Endodermal cell (in vitro differentiated cells): ENCODE measurements around the gene TRMO. TPM values are rescaled to one million over a fixed set of nuclear protein-coding genes. Genes with fewer than 3 reads are reported as not detected.

Experiments used
- DNase-seq: peaks from one replicate; pipeline ENCODE4 v3.0.0-alpha.2; 2017
- H3K27ac ChIP-seq: 2 replicates; pipeline ENCODE4 v1.5.1; 2013; ENCODE audit warnings: mild to moderate bottlenecking, low read depth, low read length, moderate library complexity
- H3K27me3 ChIP-seq: 2 replicates; pipeline ENCODE4 v1.6.1; 2013; ENCODE audit warnings: mild to moderate bottlenecking, low read length, moderate library complexity; ENCODE audit not compliant: insufficient read depth, control insufficient read depth, poor library complexity, severe bottlenecking
- H3K36me3 ChIP-seq: 2 replicates; pipeline ENCODE4 v1.7.0; 2013; ENCODE audit warnings: mild to moderate bottlenecking, low read length, moderate library complexity; ENCODE audit not compliant: control insufficient read depth, insufficient read depth
- H3K4me1 ChIP-seq: one replicate; pipeline ENCODE4 v1.7.0; 2013; ENCODE audit warnings: low read length; ENCODE audit not compliant: control insufficient read depth, insufficient read depth
- H3K4me3 ChIP-seq: 2 replicates; pipeline ENCODE4 v1.5.1; 2013; ENCODE audit warnings: mild to moderate bottlenecking, low read length, moderate library complexity
- H3K9ac ChIP-seq: 2 replicates; pipeline ENCODE4 v1.6.1; 2013; ENCODE audit warnings: mild to moderate bottlenecking, low read length, moderate library complexity; ENCODE audit not compliant: poor library complexity, severe bottlenecking; ENCODE audit errors: extremely low read depth
- H3K9me3 ChIP-seq: 2 replicates; pipeline ENCODE4 v1.6.1; 2013; ENCODE audit warnings: mild to moderate bottlenecking, low read length, moderate library complexity; ENCODE audit not compliant: control insufficient read depth
- H3K27ac Mint-ChIP-seq: 2 replicates; pipeline ENCODE4 v1.8.0; 2020; ENCODE audit warnings: mixed read lengths
- H3K27me3 Mint-ChIP-seq: 2 replicates; pipeline ENCODE4 v1.8.0; 2021; ENCODE audit warnings: mild to moderate bottlenecking, mixed read lengths; ENCODE audit not compliant: insufficient read depth
- H3K36me3 Mint-ChIP-seq: 2 replicates; pipeline ENCODE4 v1.8.0; 2020; ENCODE audit warnings: low read depth, mixed read lengths
- H3K4me1 Mint-ChIP-seq: 2 replicates; pipeline ENCODE4 v1.8.0; 2020; ENCODE audit warnings: mixed read lengths
- H3K4me3 Mint-ChIP-seq: 2 replicates; pipeline ENCODE4 v1.8.0; 2020; ENCODE audit warnings: mild to moderate bottlenecking, moderate library complexity, mixed read lengths
- H3K9me3 Mint-ChIP-seq: 2 replicates; pipeline ENCODE4 v1.8.0; 2020; ENCODE audit warnings: mild to moderate bottlenecking, mixed read lengths
- WGBS, 2 experiments: methylation state at CpG; one replicate each; pipeline versions ENCODE4 v1.1.5 to v1.1.7; 2013; ENCODE audit warnings: missing lambda C conversion rate in 2 of 2, mixed read lengths in 1 of 2; ENCODE audit not compliant: insufficient coverage in 1 of 2, insufficient read length in 1 of 2; 5-methylcytosine and 5-hydroxymethylcytosine counted together
- total RNA-seq, 2 donors: library from RNA; stranded (reverse); fragmentation: NEBNext Ultra II Directional in 1 of 2; extraction: Animal tissue kit (Norgen Biotek cat#: 25700) in 1 of 2; gene quantifications; 2 replicates in 1 of 2; 3 replicates in 1 of 2; pipeline ENCODE4 v1.2.1, GENCODE V29; 2021
- TF ChIP-seq, protein P1 (sequence below): fragments of 200-600 bp; sonication (generic); conservative IDR thresholded peaks from 2 replicates; pipeline ENCODE4 v1.5.0; 2021; ENCODE audit warnings: antibody characterized with exemption, mild to moderate bottlenecking

TRMO gene
- total RNA-seq, 2 donors from 2014 or later, result 4.9 to 7.2 TPM

GRCh38 chr9:97889941-97890887 lies 32.1 kb downstream of the TRMO start:
- no peaks in the 10 kb centered on the region for H3K36me3 ChIP-seq
- H3K9me3 ChIP-seq, result peaks cover 4% of the 10 kb centered on the region
- H3K4me3 ChIP-seq, result no peak overlapping the region
- no peak overlapping the region for H3K4me3 Mint-ChIP-seq
- H3K4me1 ChIP-seq, result no peaks in the 10 kb centered on the region
- H3K36me3 Mint-ChIP-seq, result no peaks in the 10 kb centered on the region
- H3K4me1 Mint-ChIP-seq, result peaks cover 2% of the 10 kb centered on the region
- no peak overlapping the region for H3K9ac ChIP-seq
- H3K9me3 Mint-ChIP-seq, result peaks cover 6% of the 10 kb centered on the region
- peaks cover 24% of the 10 kb centered on the region for H3K27me3 ChIP-seq
- TF ChIP-seq, protein P1, sequence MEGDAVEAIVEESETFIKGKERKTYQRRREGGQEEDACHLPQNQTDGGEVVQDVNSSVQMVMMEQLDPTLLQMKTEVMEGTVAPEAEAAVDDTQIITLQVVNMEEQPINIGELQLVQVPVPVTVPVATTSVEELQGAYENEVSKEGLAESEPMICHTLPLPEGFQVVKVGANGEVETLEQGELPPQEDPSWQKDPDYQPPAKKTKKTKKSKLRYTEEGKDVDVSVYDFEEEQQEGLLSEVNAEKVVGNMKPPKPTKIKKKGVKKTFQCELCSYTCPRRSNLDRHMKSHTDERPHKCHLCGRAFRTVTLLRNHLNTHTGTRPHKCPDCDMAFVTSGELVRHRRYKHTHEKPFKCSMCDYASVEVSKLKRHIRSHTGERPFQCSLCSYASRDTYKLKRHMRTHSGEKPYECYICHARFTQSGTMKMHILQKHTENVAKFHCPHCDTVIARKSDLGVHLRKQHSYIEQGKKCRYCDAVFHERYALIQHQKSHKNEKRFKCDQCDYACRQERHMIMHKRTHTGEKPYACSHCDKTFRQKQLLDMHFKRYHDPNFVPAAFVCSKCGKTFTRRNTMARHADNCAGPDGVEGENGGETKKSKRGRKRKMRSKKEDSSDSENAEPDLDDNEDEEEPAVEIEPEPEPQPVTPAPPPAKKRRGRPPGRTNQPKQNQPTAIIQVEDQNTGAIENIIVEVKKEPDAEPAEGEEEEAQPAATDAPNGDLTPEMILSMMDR, result peak; percentile 92
- WGBS, 2 experiments, result 56 to 77% methylated on average over 4 to 9 of the region's 9 CpGs
- peak; percentile 91 for DNase-seq
- no peak overlapping the region for H3K27ac Mint-ChIP-seq
- no peak overlapping the region for H3K27ac ChIP-seq
- peaks cover 66% of the 10 kb centered on the region for H3K27me3 Mint-ChIP-seq

- Histone ChIP-seq H3K4me3 (no peak overlapping the region), H3K36me3 (no peaks in the 10 kb centered on the region), H3K9me3 (no peaks in the 10 kb centered on the region), H3K4me1 (no peaks in the 10 kb centered on the region), H3K9ac (no peak overlapping the region), H3K27ac (no peak overlapping the region), H3K27me3 (peaks cover 36% of the 10 kb centered on the region)
- Mint-ChIP-seq H3K4me1 (no peaks in the 10 kb centered on the region), H3K27me3 (peaks cover 52% of the 10 kb centered on the region), H3K4me3 (no peak overlapping the region), H3K36me3 (no peaks in the 10 kb centered on the region), H3K9me3 (no peaks in the 10 kb centered on the region), H3K27ac (no peak overlapping the region)
- no peak for DNase-seq
- TF ChIP-seq, protein P1, result no peak
- 93% methylated on average over 4 of the region's 4 CpGs for WGBS, 2 experiments
Measured at GRCh38 chr9:97880336-97880735, 42.0 kb downstream of the TRMO start.

- TF ChIP-seq, protein P1, result no peak
- H3K4me3 Mint-ChIP-seq, result no peak overlapping the region
- Histone ChIP-seq H3K36me3 (no peaks in the 10 kb centered on the region), H3K27me3 (peaks cover 14% of the 10 kb centered on the region), H3K9ac (no peak overlapping the region), H3K4me1 (no peaks in the 10 kb centered on the region), H3K4me3 (no peak overlapping the region), H3K27ac (no peak overlapping the region), H3K9me3 (peaks cover 5% of the 10 kb centered on the region)
- peaks cover 35% of the 10 kb centered on the region for H3K27me3 Mint-ChIP-seq
- H3K27ac Mint-ChIP-seq, result no peak overlapping the region
- no peaks in the 10 kb centered on the region for H3K4me1 Mint-ChIP-seq
- H3K9me3 Mint-ChIP-seq, result no peaks in the 10 kb centered on the region
- H3K36me3 Mint-ChIP-seq, result no peaks in the 10 kb centered on the region
- DNase-seq, result no peak
- WGBS, 2 experiments, result 93% methylated on average over 3 of the region's 3 CpGs
Measured at GRCh38 chr9:97876061-97876460, 46.2 kb downstream of the TRMO start.
